Measurements from ENCODE around the gene TENM4. TPM values are rescaled to one million over a fixed set of nuclear protein-coding genes. Genes with fewer than 3 reads are reported as not detected.

The TENM4 gene
- polyA plus RNA-seq, 3 donors = 0.31 to 1.7 TPM; not detected in 1

DNA sequence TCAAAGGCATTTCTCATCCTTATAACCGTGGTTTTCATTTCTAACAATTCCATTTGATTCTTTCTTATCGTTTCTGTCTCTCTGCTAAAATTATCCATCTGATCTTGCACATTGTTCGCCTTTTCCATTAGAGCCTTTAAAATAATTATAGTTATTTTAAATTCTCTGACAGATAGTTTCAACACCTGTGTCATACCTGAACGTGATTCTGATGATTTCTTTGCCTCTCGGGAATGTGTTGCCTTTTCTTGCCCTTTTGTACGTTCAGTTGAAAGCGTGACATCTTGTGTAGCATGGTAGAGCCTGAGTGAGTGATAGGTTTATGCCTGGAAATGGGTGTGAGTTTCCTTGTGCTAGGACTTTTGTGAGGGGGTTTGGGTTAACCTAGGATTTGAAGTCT is 744.7 kb downstream of the TENM4 start:
- no CpG with 5 or more reads among the region's 7 CpGs for whole genome bisulfite sequencing (ENCODE audit: insufficient coverage)

DNA sequence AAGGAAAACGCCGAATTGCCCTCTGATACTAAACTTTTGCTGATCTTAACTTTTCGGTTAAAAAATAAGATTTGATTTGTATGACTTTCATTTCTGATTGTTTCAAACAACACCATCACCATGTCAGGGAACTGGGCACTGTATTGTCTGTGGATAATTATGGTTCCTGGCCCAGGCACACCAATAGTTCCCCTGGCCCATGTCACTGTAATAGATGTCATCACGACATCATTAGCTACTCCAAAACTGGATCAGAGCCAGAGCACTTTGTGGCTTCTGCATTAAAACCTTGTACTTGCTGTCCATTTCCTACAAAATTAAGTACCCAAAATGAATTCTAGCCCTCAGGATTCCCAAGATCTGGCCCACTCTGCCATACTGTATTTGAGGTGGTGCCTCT is 746.7 kb downstream of the TENM4 start:
- no peaks in the 10 kb centered on the region for H3K36me3 Mint-ChIP-seq
- H3K9me3 Mint-ChIP-seq = peaks cover 0 to 1% (median 0%) of the 10 kb centered on the region in 7 donors
- Histone ChIP-seq H3K4me1 (ENCODE audit: control insufficient read depth in 1 of 2, insufficient read depth in 2 of 2, low read length in 2 of 2) (no peaks in the 10 kb centered on the region), H3K79me2 (ENCODE audit: insufficient read depth, low read length) (no peaks in the 10 kb centered on the region), H2AFZ (ENCODE audit: insufficient read depth, low read depth, low read length, poor library complexity, severe bottlenecking) (no peak overlapping the region), H3K27me3 (ENCODE audit: control insufficient read depth in 2 of 2, insufficient read depth in 2 of 2, low read length in 2 of 2) (no peaks in the 10 kb centered on the region), H3K4me3 (replicated peaks in 1 of 3; ENCODE audit: low read depth in 2 of 3, low read length in 3 of 3) (no peak overlapping the region), H4K20me1 (ENCODE audit: insufficient read depth, low read length) (no peaks in the 10 kb centered on the region), H3K9ac (ENCODE audit: insufficient read depth, low read length, poor library complexity, severe bottlenecking) (no peak overlapping the region), H3K36me3 (replicated peaks in 1 of 2; ENCODE audit: control insufficient read depth in 1 of 2, insufficient read depth in 2 of 2, low read length in 2 of 2) (no peaks in the 10 kb centered on the region), H3K27ac (ENCODE audit: low read depth in 1 of 2, low read length in 2 of 2) (no peak overlapping the region), H3K4me2 (replicated peaks; ENCODE audit: extremely low read depth, low read length, poor library complexity, severe bottlenecking) (no peak overlapping the region), H3K9me3 (replicated peaks in 1 of 2; ENCODE audit: control insufficient read depth in 1 of 2, insufficient read depth in 1 of 2, low read length in 2 of 2) (no peaks in the 10 kb centered on the region)
- no peak for TF ChIP-seq CTCF (IDR thresholded peaks at IDR 0.05)
- H3K27me3 Mint-ChIP-seq (ENCODE audit: low read depth in 3 of 3) = peaks cover 3 to 11% (median 6%) of the 10 kb centered on the region in 3 donors
- DNase-seq = no peak
- no peak overlapping the region for H3K27ac Mint-ChIP-seq
- WGBS (ENCODE audit: insufficient coverage) = no CpG with 5 or more reads among the region's 4 CpGs
- H3K4me1 Mint-ChIP-seq = no peaks in the 10 kb centered on the region
- intact Hi-C loops (cut with micrococcal nuclease) = no loop called here
- H3K4me3 Mint-ChIP-seq = no peak overlapping the region

More for the DNA sequence above, 744.7 kb downstream of the TENM4 start:
- H3K4me3 ChIP-seq (replicated peaks in 1 of 3; ENCODE audit: low read depth in 2 of 3, low read length in 3 of 3) = no peak overlapping the region
- H3K9me3 Mint-ChIP-seq = no peaks in the 10 kb centered on the region
- H4K20me1 ChIP-seq (ENCODE audit: insufficient read depth, low read length) = no peaks in the 10 kb centered on the region
- no peaks in the 10 kb centered on the region for H3K36me3 Mint-ChIP-seq
- no peaks in the 10 kb centered on the region for H3K36me3 ChIP-seq (replicated peaks in 1 of 2; ENCODE audit: control insufficient read depth in 1 of 2, insufficient read depth in 2 of 2, low read length in 2 of 2)
- H3K79me2 ChIP-seq (ENCODE audit: insufficient read depth, low read length) = no peaks in the 10 kb centered on the region
- H3K27ac Mint-ChIP-seq = no peak overlapping the region
- H3K4me3 Mint-ChIP-seq = no peak overlapping the region
- H3K4me2 ChIP-seq (replicated peaks; ENCODE audit: extremely low read depth, low read length, poor library complexity, severe bottlenecking) = no peak overlapping the region
- no peak for TF ChIP-seq CTCF (IDR thresholded peaks at IDR 0.05)
- no peak overlapping the region for H3K9ac ChIP-seq (ENCODE audit: insufficient read depth, low read length, poor library complexity, severe bottlenecking)
- no peaks in the 10 kb centered on the region for H3K9me3 ChIP-seq (replicated peaks in 1 of 2; ENCODE audit: control insufficient read depth in 1 of 2, insufficient read depth in 1 of 2, low read length in 2 of 2)
- H3K27me3 ChIP-seq (ENCODE audit: control insufficient read depth in 2 of 2, insufficient read depth in 2 of 2, low read length in 2 of 2) = no peaks in the 10 kb centered on the region
- no peak for DNase-seq
- no peak overlapping the region for H3K27ac ChIP-seq (ENCODE audit: low read depth in 1 of 2, low read length in 2 of 2)
- no peak overlapping the region for H2AFZ ChIP-seq (ENCODE audit: insufficient read depth, low read depth, low read length, poor library complexity, severe bottlenecking)
- H3K4me1 Mint-ChIP-seq = no peaks in the 10 kb centered on the region
- H3K27me3 Mint-ChIP-seq (ENCODE audit: low read depth in 3 of 3) = peaks cover 3 to 11% (median 7%) of the 10 kb centered on the region in 3 donors
- intact Hi-C loops (cut with micrococcal nuclease) = no loop called here
- H3K4me1 ChIP-seq (ENCODE audit: control insufficient read depth in 1 of 2, insufficient read depth in 2 of 2, low read length in 2 of 2) = no peaks in the 10 kb centered on the region

Measured in CD14-positive monocyte (primary cell).